Measurements from ENCODE around the gene SPEG.

Gene SPEG

DNA sequence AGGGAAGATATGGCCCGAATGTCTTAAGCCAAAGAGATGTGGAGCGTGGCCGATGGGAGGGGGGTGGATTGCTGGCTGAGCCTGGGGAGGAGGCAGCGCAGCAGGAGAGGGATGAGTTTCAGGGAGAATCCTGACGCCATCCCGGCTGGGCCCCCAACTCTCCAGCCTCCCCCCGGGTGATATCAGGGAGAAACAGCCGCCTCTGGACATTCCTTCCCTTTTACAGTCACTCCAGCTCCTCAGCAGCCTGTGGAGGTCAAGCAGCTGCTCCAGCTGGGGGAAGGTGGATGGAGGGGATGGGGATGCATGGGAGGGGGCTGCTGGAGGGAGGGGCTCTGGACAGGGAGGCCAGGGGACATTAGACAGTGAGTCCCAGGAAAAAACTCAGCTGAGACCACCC, 26.0 kb upstream of the SPEG start:
- CTCF ChIA-PET: no interaction called here
- POLR2A ChIA-PET (ENCODE audit: low non-redundant PET): no interaction called here

DNA sequence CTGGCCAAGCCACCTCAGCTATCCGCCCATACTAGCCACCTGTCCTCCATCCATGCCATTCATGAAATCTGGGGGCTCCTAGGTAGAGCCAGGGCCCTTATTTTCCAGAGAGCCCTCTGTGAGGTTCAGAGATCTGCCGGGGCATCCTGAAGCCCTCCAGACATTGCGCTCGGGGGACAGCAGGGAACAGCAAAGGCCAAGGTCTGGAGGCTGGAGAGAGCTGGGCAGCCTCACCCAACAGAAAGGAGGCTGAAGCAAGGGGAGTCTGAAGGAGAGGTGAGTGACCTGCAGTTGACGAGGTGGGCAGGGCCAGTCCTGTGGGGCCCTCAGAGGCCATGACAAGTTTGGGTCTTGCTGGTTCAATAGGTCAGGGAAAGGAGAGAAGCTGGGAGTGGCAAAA, 25.0 kb upstream of the SPEG start:
- TF ChIP-seq, protein P1, sequence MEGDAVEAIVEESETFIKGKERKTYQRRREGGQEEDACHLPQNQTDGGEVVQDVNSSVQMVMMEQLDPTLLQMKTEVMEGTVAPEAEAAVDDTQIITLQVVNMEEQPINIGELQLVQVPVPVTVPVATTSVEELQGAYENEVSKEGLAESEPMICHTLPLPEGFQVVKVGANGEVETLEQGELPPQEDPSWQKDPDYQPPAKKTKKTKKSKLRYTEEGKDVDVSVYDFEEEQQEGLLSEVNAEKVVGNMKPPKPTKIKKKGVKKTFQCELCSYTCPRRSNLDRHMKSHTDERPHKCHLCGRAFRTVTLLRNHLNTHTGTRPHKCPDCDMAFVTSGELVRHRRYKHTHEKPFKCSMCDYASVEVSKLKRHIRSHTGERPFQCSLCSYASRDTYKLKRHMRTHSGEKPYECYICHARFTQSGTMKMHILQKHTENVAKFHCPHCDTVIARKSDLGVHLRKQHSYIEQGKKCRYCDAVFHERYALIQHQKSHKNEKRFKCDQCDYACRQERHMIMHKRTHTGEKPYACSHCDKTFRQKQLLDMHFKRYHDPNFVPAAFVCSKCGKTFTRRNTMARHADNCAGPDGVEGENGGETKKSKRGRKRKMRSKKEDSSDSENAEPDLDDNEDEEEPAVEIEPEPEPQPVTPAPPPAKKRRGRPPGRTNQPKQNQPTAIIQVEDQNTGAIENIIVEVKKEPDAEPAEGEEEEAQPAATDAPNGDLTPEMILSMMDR (conservative IDR thresholded peaks at IDR 0.05; ENCODE audit: low read depth): no peak
- no peak for DNase-seq (ENCODE audit: low spot score)
- ChIA-PET POLR2A (ENCODE audit: low non-redundant PET) (no interaction called here), CTCF (interaction anchor here (0.6 to 1.4 kb wide), 3 partner anchors 9 to 120 kb away, joined by 3 read pairs; no protein-coding TSS in a partner anchor)
- no peak overlapping the region for H3K27ac ChIP-seq

More for the DNA sequence above, 26.0 kb upstream of the SPEG start:
- TF ChIP-seq, protein P1 (conservative IDR thresholded peaks at IDR 0.05; ENCODE audit: low read depth): no peak
- H3K27ac ChIP-seq: no peak overlapping the region
- no peak for DNase-seq (ENCODE audit: low spot score)

DNA sequence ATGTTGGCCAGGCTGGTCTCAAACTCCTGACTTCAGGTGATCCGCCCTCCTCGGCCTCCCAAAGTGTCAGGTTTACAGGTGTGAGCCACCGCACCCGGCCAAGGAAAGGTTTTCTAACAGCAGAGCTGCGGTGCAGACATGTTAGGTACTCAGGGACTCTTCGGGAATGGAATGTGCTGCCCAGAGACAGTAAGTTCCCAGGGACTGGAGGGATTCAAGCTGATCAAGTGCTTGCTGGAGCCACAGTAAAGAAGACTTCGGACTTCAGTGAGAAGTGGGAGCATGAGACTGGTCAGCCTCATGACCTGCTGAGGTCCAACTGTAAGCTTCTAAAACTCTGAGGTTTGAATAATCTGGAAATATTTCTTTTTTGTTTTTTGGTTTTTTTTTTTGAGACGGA, 24.3 kb upstream of the SPEG start:
- POLR2A ChIA-PET (ENCODE audit: low non-redundant PET): no interaction called here

DNA sequence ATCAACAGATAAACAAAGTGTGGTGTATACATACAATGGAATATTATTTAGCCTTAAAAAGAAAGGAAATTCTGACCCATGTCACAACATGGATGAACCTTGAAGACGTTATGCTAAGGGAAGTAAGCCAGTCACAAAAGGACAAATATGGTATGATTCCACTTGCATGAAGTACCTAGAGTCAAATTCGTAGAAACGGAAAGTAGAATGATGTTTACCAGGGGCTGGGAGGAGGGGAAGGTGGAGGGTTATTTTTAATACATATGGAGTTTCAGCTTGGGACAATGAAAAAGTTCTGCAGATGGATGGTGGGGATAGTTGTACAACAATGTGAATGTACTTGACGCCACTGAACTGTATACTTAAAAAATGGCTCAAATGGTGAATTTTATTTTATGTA, 19.8 kb upstream of the SPEG start:
- H3K27ac ChIP-seq: no peak overlapping the region
- ChIA-PET POLR2A (ENCODE audit: low non-redundant PET) (no interaction called here), CTCF (interaction anchor here (0.6 kb wide), 2 partner anchors 31 to 259 kb away, joined by 3 read pairs; no protein-coding TSS in a partner anchor)
- TF ChIP-seq, protein P1 (conservative IDR thresholded peaks at IDR 0.05; ENCODE audit: low read depth): no peak
- no peak for DNase-seq (ENCODE audit: low spot score)

More for the DNA sequence above, 24.3 kb upstream of the SPEG start:
- TF ChIP-seq, protein P1 (conservative IDR thresholded peaks at IDR 0.05; ENCODE audit: low read depth): no peak
- H3K27ac ChIP-seq: no peak overlapping the region
- CTCF ChIA-PET: interaction anchor here (0.7 to 1.4 kb wide), 2 partner anchors 110 to 120 kb away, joined by 3 to 4 read pairs; no protein-coding TSS in a partner anchor
- DNase-seq (ENCODE audit: low spot score): no peak

DNA sequence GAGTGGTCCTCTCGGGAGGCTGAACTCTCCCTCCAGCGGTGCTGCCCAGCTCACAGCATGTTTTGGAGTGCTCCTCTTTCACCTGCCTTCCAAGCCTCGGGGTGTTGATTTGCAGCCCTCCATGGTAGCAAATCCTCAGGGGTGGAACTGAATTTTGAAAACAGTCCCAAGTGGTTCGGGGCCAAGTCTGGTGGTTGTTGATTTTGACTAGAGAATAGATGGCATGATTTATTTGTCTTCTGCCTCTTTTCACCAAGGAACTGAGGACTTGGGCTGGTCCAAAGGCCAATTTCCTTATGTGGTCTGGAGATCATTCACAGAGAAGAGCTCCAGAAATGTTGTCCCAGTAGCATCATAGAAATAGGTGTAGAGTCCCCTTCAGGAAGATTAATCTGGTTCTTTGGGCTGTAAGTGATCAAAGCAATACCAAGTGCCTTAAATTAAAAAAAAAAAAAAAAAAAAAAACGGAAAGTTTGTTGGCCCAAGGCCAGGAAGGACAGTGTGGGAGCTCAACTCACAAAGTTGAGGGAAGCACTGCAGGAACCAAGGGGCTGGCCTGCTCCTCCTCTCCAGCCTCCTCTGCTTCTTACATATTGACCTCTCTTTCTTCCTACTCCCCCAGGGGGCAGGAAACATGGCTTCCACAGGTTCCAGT, 18.9 kb upstream of the SPEG start:
- no peak overlapping the region for H3K27ac ChIP-seq
- TF ChIP-seq, protein P1 (conservative IDR thresholded peaks at IDR 0.05; ENCODE audit: low read depth): no peak
- no peak for DNase-seq (ENCODE audit: low spot score)
- CTCF ChIA-PET: interaction anchor here (0.6 to 1.0 kb wide), 2 partner anchors 114 to 260 kb away, joined by 3 to 5 read pairs; no protein-coding TSS in a partner anchor
- POLR2A ChIA-PET (ENCODE audit: low non-redundant PET): no interaction called here

DNA sequence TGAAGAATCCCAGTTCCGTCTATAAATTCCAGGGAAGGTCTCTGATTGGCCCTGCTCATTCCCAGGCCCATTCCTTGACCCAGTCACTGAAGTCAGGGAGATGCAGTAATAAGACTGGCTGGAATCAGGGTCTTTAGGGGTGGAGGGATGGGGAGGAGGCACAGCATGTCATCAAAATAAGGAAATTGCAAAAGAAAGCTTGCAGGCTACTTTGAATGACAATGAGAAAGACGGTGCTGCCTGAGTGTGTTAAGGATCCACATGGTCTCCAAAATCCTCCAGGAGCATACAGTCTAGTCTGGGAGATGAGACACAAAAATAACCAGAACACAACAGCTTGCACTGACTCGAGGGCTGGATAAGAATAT, 18.4 kb upstream of the SPEG start:
- H3K27ac ChIP-seq: no peak overlapping the region
- DNase-seq (ENCODE audit: low spot score): no peak
- TF ChIP-seq, protein P1 (conservative IDR thresholded peaks at IDR 0.05; ENCODE audit: low read depth): no peak
- ChIA-PET POLR2A (ENCODE audit: low non-redundant PET) (no interaction called here), CTCF (interaction anchor here (1.0 kb wide), 1 partner anchor 114 kb away, joined by 5 read pairs; no protein-coding TSS in a partner anchor)
